Caco-2 (cell line): ENCODE results near the gene MUC13. TPM values are rescaled to one million over a fixed set of nuclear protein-coding genes. Genes with fewer than 3 reads are reported as not detected.

Experiments used
- BruUV-seq: library from RNA; stranded (reverse); fragments of 400-500 nt; replicated peaks from 2 replicates; lab custom pipeline; 2021; lab: Mats Ljungman, UMichigan
- CTCF ChIA-PET: fragments of 300-600 bp; sonication (Branson Sonifier 250); formaldehyde crosslinking; loops from one replicate; lab custom pipeline; 2022; ENCODE audit warnings: antibody characterized with exemption; lab: Charles Lee
- POLR2A ChIA-PET: fragments of 300-600 bp; sonication (Branson Sonifier 250); formaldehyde crosslinking; loops from one replicate; lab custom pipeline; 2022; ENCODE audit warnings: antibody characterized with exemption; lab: Charles Lee
- DNase-seq, 2 experiments: peaks; one replicate each; pipeline versions ENCODE4 v3.0.0 to v3.0.0-alpha.2; 2020 to 2022
- H3K27me3 ChIP-seq: replicated peaks from 2 replicates; pipeline ENCODE4 v1.6.0; 2011; ENCODE audit warnings: low read length; ENCODE audit not compliant: control insufficient read depth, insufficient read depth
- H3K36me3 ChIP-seq: 2 replicates; pipeline ENCODE4 v1.5.1; 2011; ENCODE audit warnings: low read length; ENCODE audit not compliant: control insufficient read depth, insufficient read depth
- H3K4me1 ChIP-seq: fragments of 250-450 bp; sonication (Bioruptor Pico); 2 replicates; pipeline ENCODE4 v1.5.1; 2020; ENCODE audit warnings: mild to moderate bottlenecking
- H3K4me3 ChIP-seq: 2 replicates; pipeline ENCODE4 v1.5.1; 2011; ENCODE audit warnings: low read depth, mild to moderate bottlenecking, control low read depth, low read length
- H3K9me3 ChIP-seq: fragments of 250-450 bp; sonication (Bioruptor Pico); 2 replicates; pipeline ENCODE4 v1.5.1; 2020; ENCODE audit warnings: mild to moderate bottlenecking, moderate library complexity
- H3K27ac Mint-ChIP-seq: one replicate; pipeline ENCODE4 v1.8.0; 2022; ENCODE audit warnings: mixed read lengths; ENCODE audit not compliant: unreplicated experiment
- H3K27me3 Mint-ChIP-seq: one replicate; pipeline ENCODE4 v1.8.0; 2022; ENCODE audit warnings: mixed read lengths; ENCODE audit not compliant: insufficient read depth, unreplicated experiment
- H3K36me3 Mint-ChIP-seq: one replicate; pipeline ENCODE4 v1.8.0; 2022; ENCODE audit warnings: mild to moderate bottlenecking, mixed read lengths; ENCODE audit not compliant: insufficient read depth, unreplicated experiment
- H3K4me1 Mint-ChIP-seq: one replicate; pipeline ENCODE4 v1.8.0; 2022; ENCODE audit warnings: low read depth, mixed read lengths; ENCODE audit not compliant: unreplicated experiment
- H3K4me3 Mint-ChIP-seq: one replicate; pipeline ENCODE4 v1.8.0; 2022; ENCODE audit warnings: mild to moderate bottlenecking, moderate library complexity, mixed read lengths; ENCODE audit not compliant: unreplicated experiment
- H3K9me3 Mint-ChIP-seq: one replicate; pipeline ENCODE4 v1.8.0; 2022; ENCODE audit warnings: mixed read lengths; ENCODE audit not compliant: unreplicated experiment
- CTCF ChIP-seq, 2 experiments: fragments of 200-600 bp in 1 of 2; IDR thresholded peaks; 1 replicate in 1 of 2; 2 replicates in 1 of 2; pipeline versions ENCODE4 v1.5.1 to v1.8.0; 2011 to 2022; ENCODE audit warnings: antibody characterized with exemption in 1 of 2, control low read depth in 1 of 2, inconsistent platforms in 1 of 2, low read depth in 1 of 2, low read length in 1 of 2, mild to moderate bottlenecking in 1 of 2, moderate library complexity in 1 of 2; ENCODE audit not compliant: insufficient read depth in 1 of 2, severe bottlenecking in 1 of 2, unreplicated experiment in 1 of 2
- intact Hi-C: fragments of 100-400 bp; cut with micrococcal nuclease; formaldehyde crosslinking; loops from one replicate; pipeline ENCODE4 v1.10.0; 2022; ENCODE audit not compliant: unreplicated experiment
- total RNA-seq: library from RNA; stranded (reverse); gene quantifications from 2 replicates; pipeline ENCODE4 v1.2.3, GENCODE V29; 2022

The MUC13 gene
- total RNA-seq, 1 experiment from 2014 or later, result 3.5 TPM

GRCh38 chr3:124904835-124905492 lies 29.6 kb downstream of the MUC13 start:
- no peak for TF ChIP-seq CTCF (IDR thresholded peaks at IDR 0.05; ENCODE audit: insufficient read depth in 1 of 2, low read depth in 1 of 2, low read length in 1 of 2, severe bottlenecking in 1 of 2, unreplicated experiment in 1 of 2)
- no peaks in the 10 kb centered on the region for H3K27me3 ChIP-seq
- H3K4me3 ChIP-seq, result no peak overlapping the region
- Mint-ChIP-seq H3K27ac (no peak overlapping the region), H3K9me3 (no peaks in the 10 kb centered on the region), H3K4me1 (no peaks in the 10 kb centered on the region), H3K27me3 (no peaks in the 10 kb centered on the region), H3K36me3 (no peaks in the 10 kb centered on the region), H3K4me3 (no peak overlapping the region)
- ChIA-PET CTCF (no interaction called here), POLR2A (no interaction called here)
- H3K4me1 ChIP-seq, result no peaks in the 10 kb centered on the region; the same call in none of the 2 replicates
- intact Hi-C loops, result no loop called here
- DNase-seq, result no peak
- BruUV-seq, result no TSS peak
- no peaks in the 10 kb centered on the region for H3K36me3 ChIP-seq
- no peaks in the 10 kb centered on the region for H3K9me3 ChIP-seq

- H3K4me3 Mint-ChIP-seq, result no peak overlapping the region
- H3K9me3 ChIP-seq, result no peaks in the 10 kb centered on the region
- no peak for TF ChIP-seq CTCF (IDR thresholded peaks at IDR 0.05; ENCODE audit: insufficient read depth in 1 of 2, low read depth in 1 of 2, low read length in 1 of 2, severe bottlenecking in 1 of 2, unreplicated experiment in 1 of 2)
- no peaks in the 10 kb centered on the region for H3K9me3 Mint-ChIP-seq
- H3K4me1 ChIP-seq, result no peaks in the 10 kb centered on the region; the same call in none of the 2 replicates
- H3K4me1 Mint-ChIP-seq, result no peaks in the 10 kb centered on the region
- H3K27ac Mint-ChIP-seq, result no peak overlapping the region
- POLR2A ChIA-PET, result no interaction called here
- DNase-seq, result no peak
- H3K27me3 ChIP-seq, result no peaks in the 10 kb centered on the region
- no TSS peak for BruUV-seq
- no peaks in the 10 kb centered on the region for H3K27me3 Mint-ChIP-seq
- no peak overlapping the region for H3K4me3 ChIP-seq
- CTCF ChIA-PET, result interaction anchor here (0.6 kb wide), 1 partner anchor 79 kb away, joined by 3 read pairs; no protein-coding TSS in a partner anchor
- no peaks in the 10 kb centered on the region for H3K36me3 Mint-ChIP-seq
- intact Hi-C loops, result no loop called here
- no peaks in the 10 kb centered on the region for H3K36me3 ChIP-seq
Measured at GRCh38 chr3:124903896-124904834, 30.4 kb downstream of the MUC13 start.

GRCh38 chr3:124896824-124897526 lies 37.6 kb downstream of the MUC13 start:
- intact Hi-C loops, result no loop called here
- H3K4me1 ChIP-seq, result no peaks in the 10 kb centered on the region; the same call in none of the 2 replicates
- no peaks in the 10 kb centered on the region for H3K27me3 ChIP-seq
- no peaks in the 10 kb centered on the region for H3K36me3 Mint-ChIP-seq
- H3K9me3 ChIP-seq, result no peaks in the 10 kb centered on the region
- H3K4me3 Mint-ChIP-seq, result no peak overlapping the region
- DNase-seq, result no peak
- no peaks in the 10 kb centered on the region for H3K27me3 Mint-ChIP-seq
- ChIA-PET POLR2A (interaction anchor here (0.6 kb wide), 1 partner anchor 51 kb away, joined by 7 read pairs; no protein-coding TSS in a partner anchor), CTCF (interaction anchor here (0.7 kb wide), 1 partner anchor 110 kb away, joined by 5 read pairs; no protein-coding TSS in a partner anchor)
- no TSS peak for BruUV-seq
- no peak overlapping the region for H3K27ac Mint-ChIP-seq
- H3K36me3 ChIP-seq, result no peaks in the 10 kb centered on the region
- no peak overlapping the region for H3K4me3 ChIP-seq
- no peak for TF ChIP-seq CTCF (IDR thresholded peaks at IDR 0.05; ENCODE audit: insufficient read depth in 1 of 2, low read depth in 1 of 2, low read length in 1 of 2, severe bottlenecking in 1 of 2, unreplicated experiment in 1 of 2)
- H3K4me1 Mint-ChIP-seq, result peaks cover 12% of the 10 kb centered on the region
- no peaks in the 10 kb centered on the region for H3K9me3 Mint-ChIP-seq
